Neural progenitor cell (in vitro differentiated cells): ENCODE results near the gene CHADL.

Source experiments
- EZH2 ChIP-seq: fragments of 200-600 bp; sonication (generic); IDR thresholded peaks from 2 replicates; pipeline ENCODE4 v1.6.1; 2017; ENCODE audit warnings: antibody characterized with exemption, mild to moderate bottlenecking, moderate library complexity
- TF ChIP-seq, protein P1 (sequence below): fragments of 200-600 bp; sonication (generic); IDR thresholded peaks from 2 replicates; pipeline ENCODE4 v1.5.1; 2017; ENCODE audit warnings: antibody characterized with exemption, mild to moderate bottlenecking

DNA sequence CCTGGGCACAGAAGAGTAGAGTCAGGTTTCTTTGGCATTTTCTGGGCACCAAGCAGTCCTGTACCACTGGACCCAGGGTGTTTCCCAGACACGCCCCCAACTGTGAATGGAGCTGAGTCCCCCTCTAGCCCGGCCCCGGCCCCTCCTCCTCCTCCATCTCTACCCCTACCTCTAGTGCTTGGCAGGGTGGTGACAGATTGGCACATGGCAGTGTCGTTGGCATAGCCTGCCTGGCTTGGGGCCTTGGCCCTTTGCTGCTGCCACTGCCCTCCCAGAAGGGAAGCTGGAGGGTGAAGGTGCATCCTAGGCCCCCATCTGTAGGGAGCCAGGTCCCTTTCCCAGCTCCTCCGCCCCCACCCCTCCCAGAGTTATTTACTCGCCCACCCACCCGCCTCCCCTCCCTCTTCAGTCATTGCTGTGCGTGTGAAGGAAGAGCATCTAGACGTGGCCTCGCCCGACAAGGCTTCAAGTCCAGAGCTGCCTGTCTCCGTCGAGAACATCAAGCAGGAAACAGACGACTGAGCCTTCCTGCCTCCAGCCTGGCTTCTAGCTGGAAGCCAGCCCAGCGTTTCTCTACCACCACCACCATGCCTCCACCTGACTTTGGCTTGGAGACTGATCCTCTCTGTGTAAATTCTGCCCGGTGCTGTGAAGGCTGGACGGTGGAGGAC is 10.9 kb downstream of the CHADL start:
- TF ChIP-seq, protein P1, sequence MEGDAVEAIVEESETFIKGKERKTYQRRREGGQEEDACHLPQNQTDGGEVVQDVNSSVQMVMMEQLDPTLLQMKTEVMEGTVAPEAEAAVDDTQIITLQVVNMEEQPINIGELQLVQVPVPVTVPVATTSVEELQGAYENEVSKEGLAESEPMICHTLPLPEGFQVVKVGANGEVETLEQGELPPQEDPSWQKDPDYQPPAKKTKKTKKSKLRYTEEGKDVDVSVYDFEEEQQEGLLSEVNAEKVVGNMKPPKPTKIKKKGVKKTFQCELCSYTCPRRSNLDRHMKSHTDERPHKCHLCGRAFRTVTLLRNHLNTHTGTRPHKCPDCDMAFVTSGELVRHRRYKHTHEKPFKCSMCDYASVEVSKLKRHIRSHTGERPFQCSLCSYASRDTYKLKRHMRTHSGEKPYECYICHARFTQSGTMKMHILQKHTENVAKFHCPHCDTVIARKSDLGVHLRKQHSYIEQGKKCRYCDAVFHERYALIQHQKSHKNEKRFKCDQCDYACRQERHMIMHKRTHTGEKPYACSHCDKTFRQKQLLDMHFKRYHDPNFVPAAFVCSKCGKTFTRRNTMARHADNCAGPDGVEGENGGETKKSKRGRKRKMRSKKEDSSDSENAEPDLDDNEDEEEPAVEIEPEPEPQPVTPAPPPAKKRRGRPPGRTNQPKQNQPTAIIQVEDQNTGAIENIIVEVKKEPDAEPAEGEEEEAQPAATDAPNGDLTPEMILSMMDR = no peak
- TF ChIP-seq EZH2 = no peak
